H1 (cell line): Measurements from ENCODE around the gene CROCC2. TPM values are rescaled to one million over a fixed set of nuclear protein-coding genes. Genes with fewer than 3 reads are reported as not detected.

Experiments used
- BCL11A ChIP-seq, 2 experiments: IDR thresholded peaks; one replicate each; pipeline ENCODE4 v1.6.1; 2011; ENCODE audit warnings: low read depth in 2 of 2, low read length in 2 of 2, mild to moderate bottlenecking in 2 of 2
- EGR1 ChIP-seq: IDR thresholded peaks from 2 replicates; pipeline ENCODE4 v1.6.1; 2011; ENCODE audit warnings: low read depth, low read length, borderline replicate concordance
- GABPA ChIP-seq: IDR thresholded peaks from 2 replicates; pipeline ENCODE4 v1.6.1; 2011; ENCODE audit warnings: mild to moderate bottlenecking, low read length, moderate library complexity, borderline replicate concordance; ENCODE audit not compliant: insufficient read depth
- SIN3A ChIP-seq, 2 experiments: IDR thresholded peaks in 1 of 2; conservative IDR thresholded peaks in 1 of 2; 2 replicates each; pipeline ENCODE4 v1.6.1; 2011 to 2012; ENCODE audit warnings: low read length in 2 of 2, improper control_type of control experiment in 1 of 2, low read depth in 1 of 2, mild to moderate bottlenecking in 1 of 2
- TAF7 ChIP-seq: optimal IDR thresholded peaks from 2 replicates; pipeline ENCODE3; 2011; ENCODE audit warnings: low read depth, mild to moderate bottlenecking, inconsistent platforms, low read length, moderate library complexity, borderline replicate concordance
- TEAD4 ChIP-seq: IDR thresholded peaks from 2 replicates; pipeline ENCODE4 v1.6.1; 2012; ENCODE audit warnings: low read depth, low read length, inconsistent platforms, mixed read lengths
- YY1 ChIP-seq: IDR thresholded peaks from 2 replicates; pipeline ENCODE4 v1.6.1; 2011; ENCODE audit warnings: low read depth, mild to moderate bottlenecking, low read length
- polyA plus RNA-seq, 7 experiments: library from polyadenylated mRNA; depleted of rRNA in 3 of 7; stranded (reverse) in 5 of 7; unstranded in 2 of 7; fragments of >200 nt in 5 of 7; fragments of 200-250 nt in 2 of 7; gene quantifications; 1 replicate in 5 of 7; 2 replicates in 1 of 7; 4 replicates in 1 of 7; pipeline versions ENCODE4 v1.2.1 to v1.2.3, GENCODE V29; 2011 to 2013; ENCODE audit warnings: missing spikeins in 2 of 7, mixed read lengths in 2 of 7
- total RNA-seq: library from RNA; stranded (reverse); fragmentation: NEBNext Ultra II Directional; extraction: Animal tissue kit (Norgen Biotek cat#: 25700); gene quantifications from 2 replicates; pipeline ENCODE4 v1.2.1, GENCODE V29; 2021
- TF ChIP-seq, protein P1 (sequence below): fragments of 300-600 bp; sonication (generic); IDR thresholded peaks from 2 replicates; pipeline ENCODE4 v1.7.1; 2012; ENCODE audit warnings: low read length, moderate library complexity, mild to moderate bottlenecking, inconsistent platforms; ENCODE audit not compliant: insufficient replicate concordance
- TF ChIP-seq, protein P2 (sequence below): IDR thresholded peaks from 2 replicates; pipeline ENCODE4 v1.6.1; 2011; ENCODE audit warnings: low read length, improper control_type of control experiment

The CROCC2 gene
- total and polyA plus RNA-seq, 2 of the 8 experiments (the other 6 are each of a cell fraction or from before 2014, with no cell fraction given) = not detected

DNA sequence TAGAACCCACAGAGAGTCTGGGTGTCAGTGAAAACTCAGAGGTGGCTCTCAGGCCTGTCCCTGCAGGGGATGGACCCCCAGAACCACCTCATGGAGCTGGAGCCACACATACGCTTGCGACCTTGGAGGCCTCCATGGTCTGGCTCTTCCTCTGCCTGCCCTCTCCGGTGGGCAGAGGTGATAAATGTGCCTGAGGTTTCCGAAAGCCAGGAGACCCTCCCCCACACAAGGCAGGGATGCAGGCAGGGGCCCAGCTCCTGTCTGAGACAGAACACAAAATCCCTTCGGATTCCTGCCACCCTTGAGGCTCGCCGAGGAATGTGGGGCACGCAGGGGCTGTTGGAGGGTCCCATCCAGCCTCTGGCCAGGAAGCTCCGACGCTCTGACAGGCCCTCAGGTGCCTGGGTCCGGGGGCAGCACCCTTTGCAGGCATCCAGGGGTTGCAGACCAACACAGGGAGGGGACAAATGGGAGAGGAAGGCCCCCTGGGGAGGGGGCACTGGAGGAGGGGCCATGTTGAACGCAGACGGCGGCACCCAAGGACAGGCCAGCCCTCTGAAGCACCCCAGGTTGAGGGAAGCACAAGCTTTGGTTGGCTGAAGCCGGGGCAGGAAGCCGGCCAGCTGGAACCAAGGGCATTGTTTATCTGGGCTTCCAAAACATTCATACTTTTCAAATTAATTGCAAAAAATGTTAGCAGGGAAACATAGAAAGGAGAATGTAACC, 88.2 kb downstream of the CROCC2 start (continued):
- TF ChIP-seq, protein P1, sequence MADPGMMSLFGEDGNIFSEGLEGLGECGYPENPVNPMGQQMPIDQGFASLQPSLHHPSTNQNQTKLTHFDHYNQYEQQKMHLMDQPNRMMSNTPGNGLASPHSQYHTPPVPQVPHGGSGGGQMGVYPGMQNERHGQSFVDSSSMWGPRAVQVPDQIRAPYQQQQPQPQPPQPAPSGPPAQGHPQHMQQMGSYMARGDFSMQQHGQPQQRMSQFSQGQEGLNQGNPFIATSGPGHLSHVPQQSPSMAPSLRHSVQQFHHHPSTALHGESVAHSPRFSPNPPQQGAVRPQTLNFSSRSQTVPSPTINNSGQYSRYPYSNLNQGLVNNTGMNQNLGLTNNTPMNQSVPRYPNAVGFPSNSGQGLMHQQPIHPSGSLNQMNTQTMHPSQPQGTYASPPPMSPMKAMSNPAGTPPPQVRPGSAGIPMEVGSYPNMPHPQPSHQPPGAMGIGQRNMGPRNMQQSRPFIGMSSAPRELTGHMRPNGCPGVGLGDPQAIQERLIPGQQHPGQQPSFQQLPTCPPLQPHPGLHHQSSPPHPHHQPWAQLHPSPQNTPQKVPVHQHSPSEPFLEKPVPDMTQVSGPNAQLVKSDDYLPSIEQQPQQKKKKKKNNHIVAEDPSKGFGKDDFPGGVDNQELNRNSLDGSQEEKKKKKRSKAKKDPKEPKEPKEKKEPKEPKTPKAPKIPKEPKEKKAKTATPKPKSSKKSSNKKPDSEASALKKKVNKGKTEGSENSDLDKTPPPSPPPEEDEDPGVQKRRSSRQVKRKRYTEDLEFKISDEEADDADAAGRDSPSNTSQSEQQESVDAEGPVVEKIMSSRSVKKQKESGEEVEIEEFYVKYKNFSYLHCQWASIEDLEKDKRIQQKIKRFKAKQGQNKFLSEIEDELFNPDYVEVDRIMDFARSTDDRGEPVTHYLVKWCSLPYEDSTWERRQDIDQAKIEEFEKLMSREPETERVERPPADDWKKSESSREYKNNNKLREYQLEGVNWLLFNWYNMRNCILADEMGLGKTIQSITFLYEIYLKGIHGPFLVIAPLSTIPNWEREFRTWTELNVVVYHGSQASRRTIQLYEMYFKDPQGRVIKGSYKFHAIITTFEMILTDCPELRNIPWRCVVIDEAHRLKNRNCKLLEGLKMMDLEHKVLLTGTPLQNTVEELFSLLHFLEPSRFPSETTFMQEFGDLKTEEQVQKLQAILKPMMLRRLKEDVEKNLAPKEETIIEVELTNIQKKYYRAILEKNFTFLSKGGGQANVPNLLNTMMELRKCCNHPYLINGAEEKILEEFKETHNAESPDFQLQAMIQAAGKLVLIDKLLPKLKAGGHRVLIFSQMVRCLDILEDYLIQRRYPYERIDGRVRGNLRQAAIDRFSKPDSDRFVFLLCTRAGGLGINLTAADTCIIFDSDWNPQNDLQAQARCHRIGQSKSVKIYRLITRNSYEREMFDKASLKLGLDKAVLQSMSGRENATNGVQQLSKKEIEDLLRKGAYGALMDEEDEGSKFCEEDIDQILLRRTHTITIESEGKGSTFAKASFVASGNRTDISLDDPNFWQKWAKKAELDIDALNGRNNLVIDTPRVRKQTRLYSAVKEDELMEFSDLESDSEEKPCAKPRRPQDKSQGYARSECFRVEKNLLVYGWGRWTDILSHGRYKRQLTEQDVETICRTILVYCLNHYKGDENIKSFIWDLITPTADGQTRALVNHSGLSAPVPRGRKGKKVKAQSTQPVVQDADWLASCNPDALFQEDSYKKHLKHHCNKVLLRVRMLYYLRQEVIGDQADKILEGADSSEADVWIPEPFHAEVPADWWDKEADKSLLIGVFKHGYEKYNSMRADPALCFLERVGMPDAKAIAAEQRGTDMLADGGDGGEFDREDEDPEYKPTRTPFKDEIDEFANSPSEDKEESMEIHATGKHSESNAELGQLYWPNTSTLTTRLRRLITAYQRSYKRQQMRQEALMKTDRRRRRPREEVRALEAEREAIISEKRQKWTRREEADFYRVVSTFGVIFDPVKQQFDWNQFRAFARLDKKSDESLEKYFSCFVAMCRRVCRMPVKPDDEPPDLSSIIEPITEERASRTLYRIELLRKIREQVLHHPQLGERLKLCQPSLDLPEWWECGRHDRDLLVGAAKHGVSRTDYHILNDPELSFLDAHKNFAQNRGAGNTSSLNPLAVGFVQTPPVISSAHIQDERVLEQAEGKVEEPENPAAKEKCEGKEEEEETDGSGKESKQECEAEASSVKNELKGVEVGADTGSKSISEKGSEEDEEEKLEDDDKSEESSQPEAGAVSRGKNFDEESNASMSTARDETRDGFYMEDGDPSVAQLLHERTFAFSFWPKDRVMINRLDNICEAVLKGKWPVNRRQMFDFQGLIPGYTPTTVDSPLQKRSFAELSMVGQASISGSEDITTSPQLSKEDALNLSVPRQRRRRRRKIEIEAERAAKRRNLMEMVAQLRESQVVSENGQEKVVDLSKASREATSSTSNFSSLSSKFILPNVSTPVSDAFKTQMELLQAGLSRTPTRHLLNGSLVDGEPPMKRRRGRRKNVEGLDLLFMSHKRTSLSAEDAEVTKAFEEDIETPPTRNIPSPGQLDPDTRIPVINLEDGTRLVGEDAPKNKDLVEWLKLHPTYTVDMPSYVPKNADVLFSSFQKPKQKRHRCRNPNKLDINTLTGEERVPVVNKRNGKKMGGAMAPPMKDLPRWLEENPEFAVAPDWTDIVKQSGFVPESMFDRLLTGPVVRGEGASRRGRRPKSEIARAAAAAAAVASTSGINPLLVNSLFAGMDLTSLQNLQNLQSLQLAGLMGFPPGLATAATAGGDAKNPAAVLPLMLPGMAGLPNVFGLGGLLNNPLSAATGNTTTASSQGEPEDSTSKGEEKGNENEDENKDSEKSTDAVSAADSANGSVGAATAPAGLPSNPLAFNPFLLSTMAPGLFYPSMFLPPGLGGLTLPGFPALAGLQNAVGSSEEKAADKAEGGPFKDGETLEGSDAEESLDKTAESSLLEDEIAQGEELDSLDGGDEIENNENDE = no peak
- TF ChIP-seq EGR1 (no peak), YY1 (no peak), TAF7 (no peak), GABPA (no peak), TEAD4 (no peak), BCL11A (IDR thresholded peaks at IDR 0.05; ENCODE audit: low read depth in 2 of 2, low read length in 2 of 2) (no peak), SIN3A (conservative IDR thresholded peaks at IDR 0.05 in 1 of 2, IDR thresholded peaks at IDR 0.05 in 1 of 2; ENCODE audit: low read depth in 1 of 2, low read length in 2 of 2) (no peak)
- TF ChIP-seq, protein P2, sequence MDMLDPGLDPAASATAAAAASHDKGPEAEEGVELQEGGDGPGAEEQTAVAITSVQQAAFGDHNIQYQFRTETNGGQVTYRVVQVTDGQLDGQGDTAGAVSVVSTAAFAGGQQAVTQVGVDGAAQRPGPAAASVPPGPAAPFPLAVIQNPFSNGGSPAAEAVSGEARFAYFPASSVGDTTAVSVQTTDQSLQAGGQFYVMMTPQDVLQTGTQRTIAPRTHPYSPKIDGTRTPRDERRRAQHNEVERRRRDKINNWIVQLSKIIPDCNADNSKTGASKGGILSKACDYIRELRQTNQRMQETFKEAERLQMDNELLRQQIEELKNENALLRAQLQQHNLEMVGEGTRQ = no peak
